ENCODE measurements around the gene CELA2A. TPM values are rescaled to one million over a fixed set of nuclear protein-coding genes. Genes with fewer than 3 reads are reported as not detected.
"Not testable (repeated sequence)": the region's sequence is repeated elsewhere in the genome, so short reads cannot be mapped to it uniquely, and the experiment has no call there.

Gene CELA2A
- total RNA-seq, 5 donors from 2014 or later (not counting 1 experiment from before 2014, with no cell fraction given) = 1.3 to 1.8 (median 1.5) TPM; not detected in 2

GRCh38 chr1:15427280-15427666, 29.3 kb upstream of the CELA2A start:
- POLR2A ChIA-PET = no interaction called here
- H3K27ac Mint-ChIP-seq = no peak overlapping the region
- H3K4me1 Mint-ChIP-seq = peaks cover 0 to 14% (median 10%) of the 10 kb centered on the region in 3 donors
- peaks cover 0 to 19% of the 10 kb centered on the region in 2 experiments for H3K4me1 ChIP-seq (ENCODE audit: control insufficient read depth in 1 of 2, extremely low read depth in 1 of 2, insufficient read depth in 2 of 2, low read length in 2 of 2)
- H3K36me3 Mint-ChIP-seq = peaks cover 12% of the 10 kb centered on the region
- DNase-seq (peak in 1 of 35 experiments; percentile 1), ATAC-seq (replicated peaks in 1 of 4) (no peak)
- no peak overlapping the region for H3K27ac ChIP-seq (ENCODE audit: low read length)
- 100% methylated on average over 4 of the region's 6 CpGs for WGBS (ENCODE audit: insufficient coverage)
- no peaks in the 10 kb centered on the region for H3K27me3 Mint-ChIP-seq
- no peak overlapping the region for H3K4me3 Mint-ChIP-seq
- no peaks in the 10 kb centered on the region for H3K9me3 ChIP-seq
- CTCF ChIA-PET = interaction anchor here (0.8 to 1.5 kb wide), 2 partner anchors 104 kb away, joined by 3 to 6 read pairs; no protein-coding TSS in a partner anchor
- peaks cover 8 to 38% of the 10 kb centered on the region in 2 donors for H3K36me3 ChIP-seq (ENCODE audit: control insufficient read depth in 2 of 2, extremely low read depth in 1 of 2, insufficient read depth in 1 of 2, low read length in 1 of 2)
- no peaks in the 10 kb centered on the region for H3K27me3 ChIP-seq (replicated peaks in 1 of 2; ENCODE audit: control insufficient read depth in 2 of 2, extremely low read depth in 1 of 2, insufficient read depth in 2 of 2, low read length in 1 of 2)
- H3K9me3 Mint-ChIP-seq = no peaks in the 10 kb centered on the region
- no peak overlapping the region for H3K4me3 ChIP-seq (ENCODE audit: control insufficient read depth in 1 of 2, extremely low read depth in 1 of 2, low read length in 1 of 2)

- DNase-seq; CTCF ChIA-PET; H3K9me3 Mint-ChIP-seq; H3K27me3 Mint-ChIP-seq; H3K27ac ChIP-seq (ENCODE audit: low read length); H3K4me3 Mint-ChIP-seq; H3K27ac Mint-ChIP-seq; H3K4me3 ChIP-seq (ENCODE audit: control insufficient read depth in 1 of 2, extremely low read depth in 1 of 2, low read length in 1 of 2); ATAC-seq (replicated peaks in 1 of 4); H3K9me3 ChIP-seq; POLR2A ChIA-PET; H3K27me3 ChIP-seq (replicated peaks in 1 of 2; ENCODE audit: control insufficient read depth in 2 of 2, extremely low read depth in 1 of 2, insufficient read depth in 2 of 2, low read length in 1 of 2): not testable (repeated sequence)
- H3K4me1 ChIP-seq (ENCODE audit: control insufficient read depth in 1 of 2, extremely low read depth in 1 of 2, insufficient read depth in 2 of 2, low read length in 2 of 2) = peaks cover 0 to 13% of the 10 kb centered on the region in 2 experiments
- 100% methylated on average over 5 of the region's 11 CpGs for WGBS (ENCODE audit: insufficient coverage)
- H3K36me3 ChIP-seq (ENCODE audit: control insufficient read depth in 2 of 2, extremely low read depth in 1 of 2, insufficient read depth in 1 of 2, low read length in 1 of 2) = peaks cover 8 to 38% of the 10 kb centered on the region in 2 donors
- Mint-ChIP-seq H3K4me1 (peaks cover 0 to 14% (median 10%) of the 10 kb centered on the region in 3 donors), H3K36me3 (peaks cover 12% of the 10 kb centered on the region)
Observed at GRCh38 chr1:15428252-15428651, 28.3 kb upstream of the CELA2A start.

GRCh38 chr1:15428815-15429435, 27.6 kb upstream of the CELA2A start:
- ChIA-PET POLR2A (no interaction called here), CTCF (no interaction called here)
- Mint-ChIP-seq H3K27ac (no peak overlapping the region), H3K9me3 (no peaks in the 10 kb centered on the region), H3K4me3 (no peak overlapping the region), H3K27me3 (no peaks in the 10 kb centered on the region), H3K36me3 (peaks cover 12% of the 10 kb centered on the region), H3K4me1 (peaks cover 0 to 14% (median 10%) of the 10 kb centered on the region in 3 donors)
- 96% methylated on average over 11 of the region's 18 CpGs for WGBS (ENCODE audit: insufficient coverage)
- no peaks in the 10 kb centered on the region for H3K27me3 ChIP-seq (replicated peaks in 1 of 2; ENCODE audit: control insufficient read depth in 2 of 2, extremely low read depth in 1 of 2, insufficient read depth in 2 of 2, low read length in 1 of 2)
- peaks cover 8 to 38% of the 10 kb centered on the region in 2 donors for H3K36me3 ChIP-seq (ENCODE audit: control insufficient read depth in 2 of 2, extremely low read depth in 1 of 2, insufficient read depth in 1 of 2, low read length in 1 of 2)
- peaks cover 0 to 12% of the 10 kb centered on the region in 2 experiments for H3K4me1 ChIP-seq (ENCODE audit: control insufficient read depth in 1 of 2, extremely low read depth in 1 of 2, insufficient read depth in 2 of 2, low read length in 2 of 2)
- DNase-seq = peak in 1 of 35 experiments; percentile 15
- no peak overlapping the region for H3K27ac ChIP-seq (ENCODE audit: low read length)
- H3K9me3 ChIP-seq = no peaks in the 10 kb centered on the region
- ATAC-seq (replicated peaks in 1 of 4) = no peak
- H3K4me3 ChIP-seq (ENCODE audit: control insufficient read depth in 1 of 2, extremely low read depth in 1 of 2, low read length in 1 of 2) = no peak overlapping the region

GRCh38 chr1:15429701-15430149, 26.8 kb upstream of the CELA2A start:
- no peaks in the 10 kb centered on the region for H3K9me3 ChIP-seq
- WGBS (ENCODE audit: insufficient coverage) = 89% methylated on average over 13 of the region's 19 CpGs
- peaks cover 8 to 38% of the 10 kb centered on the region in 2 donors for H3K36me3 ChIP-seq (ENCODE audit: control insufficient read depth in 2 of 2, extremely low read depth in 1 of 2, insufficient read depth in 1 of 2, low read length in 1 of 2)
- Mint-ChIP-seq H3K4me1 (peaks cover 0 to 8% (median 8%) of the 10 kb centered on the region in 3 donors), H3K27ac (no peak overlapping the region), H3K9me3 (no peaks in the 10 kb centered on the region), H3K36me3 (peaks cover 12% of the 10 kb centered on the region), H3K27me3 (no peaks in the 10 kb centered on the region), H3K4me3 (no peak overlapping the region)
- H3K27me3 ChIP-seq (replicated peaks in 1 of 2; ENCODE audit: control insufficient read depth in 2 of 2, extremely low read depth in 1 of 2, insufficient read depth in 2 of 2, low read length in 1 of 2) = no peaks in the 10 kb centered on the region
- ATAC-seq (replicated peaks in 1 of 4) = no peak
- H3K27ac ChIP-seq (ENCODE audit: low read length) = no peak overlapping the region
- CTCF ChIA-PET = interaction anchor here (3.9 to 7.3 kb wide), 2 partner anchors 105 to 107 kb away, joined by 23 to 68 read pairs; no protein-coding TSS in a partner anchor
- peak in 1 of 35 experiments; percentile 13 for DNase-seq
- peaks cover 0 to 9% of the 10 kb centered on the region in 2 experiments for H3K4me1 ChIP-seq (ENCODE audit: control insufficient read depth in 1 of 2, extremely low read depth in 1 of 2, insufficient read depth in 2 of 2, low read length in 2 of 2)
- no peak overlapping the region for H3K4me3 ChIP-seq (ENCODE audit: control insufficient read depth in 1 of 2, extremely low read depth in 1 of 2, low read length in 1 of 2)
- POLR2A ChIA-PET = interaction anchor here in 1 of 2 donors (0.7 kb wide), 1 partner anchor 18 kb away, joined by 3 read pairs; no protein-coding TSS in a partner anchor

GRCh38 chr1:15430787-15431570, 25.6 kb upstream of the CELA2A start:
- Mint-ChIP-seq H3K36me3 (peaks cover 11% of the 10 kb centered on the region), H3K27me3 (no peaks in the 10 kb centered on the region), H3K27ac (no peak overlapping the region), H3K4me3 (no peak overlapping the region), H3K4me1 (peaks cover 0 to 8% (median 5%) of the 10 kb centered on the region in 3 donors), H3K9me3 (no peaks in the 10 kb centered on the region)
- POLR2A ChIA-PET = interaction anchor here in 1 of 2 donors (0.6 kb wide), 1 partner anchor 13 kb away, joined by 10 read pairs; no protein-coding TSS in a partner anchor
- CTCF ChIA-PET = interaction anchor here (1.4 to 7.3 kb wide), 3 partner anchors 19 to 108 kb away, joined by 3 to 68 read pairs (median 23); no protein-coding TSS in a partner anchor
- Histone ChIP-seq H3K4me3 (ENCODE audit: control insufficient read depth in 1 of 2, extremely low read depth in 1 of 2, low read length in 1 of 2) (no peak overlapping the region), H3K27ac (ENCODE audit: low read length) (no peak overlapping the region), H3K9me3 (no peaks in the 10 kb centered on the region), H3K36me3 (ENCODE audit: control insufficient read depth in 2 of 2, extremely low read depth in 1 of 2, insufficient read depth in 1 of 2, low read length in 1 of 2) (peaks cover 8 to 32% of the 10 kb centered on the region in 2 donors), H3K27me3 (replicated peaks in 1 of 2; ENCODE audit: control insufficient read depth in 2 of 2, extremely low read depth in 1 of 2, insufficient read depth in 2 of 2, low read length in 1 of 2) (no peaks in the 10 kb centered on the region), H3K4me1 (ENCODE audit: control insufficient read depth in 1 of 2, extremely low read depth in 1 of 2, insufficient read depth in 2 of 2, low read length in 2 of 2) (peaks cover 0 to 2% of the 10 kb centered on the region in 2 experiments)
- ATAC-seq (replicated peaks in 1 of 4) = peak; percentile 53 to 75 (median 67)
- 67% methylated on average over 7 of the region's 19 CpGs for whole genome bisulfite sequencing (ENCODE audit: insufficient coverage)
- peak; percentile 35 to 83 (median 66) for DNase-seq

- Histone ChIP-seq H3K9me3 (no peaks in the 10 kb centered on the region), H3K27ac (ENCODE audit: low read length) (no peak overlapping the region), H3K36me3 (ENCODE audit: control insufficient read depth in 2 of 2, extremely low read depth in 1 of 2, insufficient read depth in 1 of 2, low read length in 1 of 2) (peaks cover 8 to 26% of the 10 kb centered on the region in 2 donors), H3K4me1 (ENCODE audit: control insufficient read depth in 1 of 2, extremely low read depth in 1 of 2, insufficient read depth in 2 of 2, low read length in 2 of 2) (peaks cover 0 to 2% of the 10 kb centered on the region in 2 experiments), H3K27me3 (replicated peaks in 1 of 2; ENCODE audit: control insufficient read depth in 2 of 2, extremely low read depth in 1 of 2, insufficient read depth in 2 of 2, low read length in 1 of 2) (no peaks in the 10 kb centered on the region), H3K4me3 (ENCODE audit: control insufficient read depth in 1 of 2, extremely low read depth in 1 of 2, low read length in 1 of 2) (no peak overlapping the region)
- peaks cover 5% of the 10 kb centered on the region for H3K36me3 Mint-ChIP-seq
- ATAC-seq (replicated peaks in 1 of 4) = no peak
- peaks cover 0 to 2% (median 0%) of the 10 kb centered on the region in 3 donors for H3K4me1 Mint-ChIP-seq
- ChIA-PET CTCF (interaction anchor here (0.5 to 7.3 kb wide), 6 partner anchors 20 to 298 kb away, joined by 3 to 68 read pairs (median 3); no protein-coding TSS in a partner anchor), POLR2A (interaction anchor here (0.6 kb wide), 3 partner anchors 14 to 321 kb away, joined by 5 to 10 read pairs (median 7); no protein-coding TSS in a partner anchor)
- H3K9me3 Mint-ChIP-seq = no peaks in the 10 kb centered on the region
- DNase-seq = peak in 1 of 35 experiments; percentile 4
- H3K4me3 Mint-ChIP-seq = no peak overlapping the region
- WGBS (ENCODE audit: insufficient coverage) = 86% methylated on average over 2 of the region's 4 CpGs
- no peak overlapping the region for H3K27ac Mint-ChIP-seq
- no peaks in the 10 kb centered on the region for H3K27me3 Mint-ChIP-seq
Observed at GRCh38 chr1:15431571-15431948, 25.0 kb upstream of the CELA2A start.
